Stimulated activated CD4-positive, alpha-beta T cell treated with anti-CD3 and anti-CD28 coated beads, Interleukin-1b, Interleukin-23, amount 100 ng/mL, for 24 hours (primary cell): ENCODE results near the gene TCEAL1.

ENCODE experiments used
- DNase-seq, 4 experiments: peaks; one replicate each; pipeline ENCODE4 v3.0.0-alpha.2; 2020; ENCODE audit warnings: low read depth in 4 of 4, low spot score in 1 of 4

TCEAL1 gene

GRCh38 chrX:103678199-103678993 lies 49.6 kb downstream of the TCEAL1 start:
- no peak for DNase-seq
